ENCODE results near the gene MARCHF10.
A peak's percentile ranks its signal among the peaks of the same experiment; 100 is the strongest.

MARCHF10 gene

GRCh38 chr17:62749926-62750325 is 58.2 kb downstream of the MARCHF10 start:
- DNase-seq = no peak

- no peak for DNase-seq
These were observed 61.2 kb downstream of the MARCHF10 start for GRCh38 chr17:62746941-62747340.

GRCh38 chr17:62745806-62746205 is 62.3 kb downstream of the MARCHF10 start:
- no peak for DNase-seq

GRCh38 chr17:62744259-62744658 is 63.9 kb downstream of the MARCHF10 start:
- DNase-seq = no peak

- no peak for DNase-seq
These were observed 66.8 kb downstream of the MARCHF10 start for GRCh38 chr17:62741290-62741689.

- no peak for DNase-seq
These were observed 68.3 kb downstream of the MARCHF10 start for GRCh38 chr17:62739645-62740388.

GRCh38 chr17:62738281-62738680 is 69.8 kb downstream of the MARCHF10 start:
- DNase-seq = no peak

GRCh38 chr17:62737513-62737912 is 70.6 kb downstream of the MARCHF10 start:
- no peak for DNase-seq

- no peak for DNase-seq
These were observed 73.0 kb downstream of the MARCHF10 start for GRCh38 chr17:62735044-62735651.

GRCh38 chr17:62732125-62732524 is 76.0 kb downstream of the MARCHF10 start:
- no peak for DNase-seq

GRCh38 chr17:62727916-62728672 is 80.0 kb downstream of the MARCHF10 start:
- DNase-seq = no peak

GRCh38 chr17:62725791-62726249 is 82.3 kb downstream of the MARCHF10 start:
- no peak for DNase-seq

GRCh38 chr17:62724398-62725146 is 83.5 kb downstream of the MARCHF10 start:
- peak; percentile 53 for DNase-seq

- DNase-seq = no peak
These were observed 84.3 kb downstream of the MARCHF10 start for GRCh38 chr17:62723842-62724241.

GRCh38 chr17:62722625-62723024 is 85.5 kb downstream of the MARCHF10 start:
- DNase-seq = no peak

- no peak for DNase-seq
These were observed 87.8 kb downstream of the MARCHF10 start for GRCh38 chr17:62720126-62720850.

- DNase-seq = no peak
These were observed 88.5 kb downstream of the MARCHF10 start for GRCh38 chr17:62719586-62719985.

- DNase-seq = no peak
These were observed 89.7 kb downstream of the MARCHF10 start for GRCh38 chr17:62718429-62718828.

GRCh38 chr17:62717889-62718288 is 90.2 kb downstream of the MARCHF10 start:
- DNase-seq = no peak

GRCh38 chr17:62717589-62717855 is 90.6 kb downstream of the MARCHF10 start:
- DNase-seq = no peak

- no peak for DNase-seq
These were observed 91.1 kb downstream of the MARCHF10 start for GRCh38 chr17:62716834-62717588.

GRCh38 chr17:62715882-62716390 is 92.2 kb downstream of the MARCHF10 start:
- DNase-seq = no peak

Data from activated CD4-positive, alpha-beta T cell treated with anti-CD3 and anti-CD28 coated beads, Interleukin-2, amount 50 U/mL, for 1 hour (primary cell).